ENCODE measurements around the gene GPBAR1. TPM values are rescaled to one million over a fixed set of nuclear protein-coding genes. Genes with fewer than 3 reads are reported as not detected.

The GPBAR1 gene
- total RNA-seq, 4 donors from 2014 or later, result 0.26 to 1.3 (median 0.31) TPM; not detected in 1

DNA sequence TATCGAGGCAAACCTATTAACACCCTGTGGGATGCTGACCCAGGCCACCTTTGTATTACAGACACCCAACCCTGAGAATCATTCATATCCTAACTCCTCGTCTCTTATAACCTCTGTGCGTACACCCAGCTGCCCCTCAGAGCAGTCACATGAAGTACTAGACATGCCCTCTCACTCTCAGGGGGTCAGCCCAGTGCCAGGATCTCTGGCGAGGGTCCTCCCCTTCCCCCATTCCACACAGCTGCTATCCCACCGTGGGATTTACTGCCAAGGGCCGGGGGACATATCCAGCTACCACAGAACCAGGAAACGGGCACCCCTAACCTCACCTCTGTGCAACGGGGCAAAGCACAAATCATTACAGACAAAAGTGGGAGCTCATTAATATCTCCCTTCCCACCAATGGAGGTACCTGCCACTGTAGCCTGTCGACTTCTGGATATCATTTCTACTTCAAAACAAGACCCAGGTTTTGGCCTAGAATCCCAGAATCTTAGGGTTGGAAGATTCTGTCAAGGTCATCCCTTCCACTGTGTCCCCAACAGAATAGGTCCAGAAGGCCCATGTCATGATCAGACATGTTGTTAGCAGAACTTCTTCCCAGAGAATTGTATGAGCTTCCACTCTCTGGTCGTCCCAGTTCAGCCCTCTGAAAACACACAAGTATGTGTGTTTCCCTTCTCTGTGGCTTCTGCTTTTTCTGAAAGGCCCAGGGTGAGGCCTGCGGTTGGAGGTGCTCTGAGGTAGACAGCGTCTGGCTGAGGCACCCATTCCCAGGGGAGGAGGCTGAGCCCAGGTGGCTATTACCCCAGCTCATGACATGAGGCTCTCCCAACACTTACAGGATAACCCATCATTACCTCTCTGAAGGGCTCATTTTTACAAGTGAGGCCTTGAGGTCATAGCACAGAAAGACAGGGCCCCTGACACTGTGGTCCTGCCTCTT lies 29.8 kb downstream of the GPBAR1 start:
- WGBS, 2 donors, result 16 to 24% methylated on average over 7 to 10 of the region's 12 CpGs

GRCh38 chr2:218291318-218292047 lies 30.7 kb downstream of the GPBAR1 start:
- Histone ChIP-seq H3K27me3 (no peaks in the 10 kb centered on the region), H3K4me3 (peak overlapping the region; percentile 65 to 93 (median 79)), H3K4me1 (peaks cover 57 to 93% (median 80%) of the 10 kb centered on the region in 3 donors), H3K36me3 (no peaks in the 10 kb centered on the region), H3K9me3 (no peaks in the 10 kb centered on the region), H3K27ac (peak overlapping the region; percentile 94 to 99 (median 98))
- TF ChIP-seq CTCF (IDR thresholded peaks at IDR 0.05) (no peak), POLR2A (IDR thresholded peaks at IDR 0.05) (peak in 1 of 4 donors; percentile 13)
- DNase-seq, result no peak
- intact Hi-C loops (cut with DNase I), result loop anchor here (5.0 kb wide), 1 partner anchor 106 kb away; the partner anchor contains the start of gene CTDSP1
- 24 to 25% methylated on average over 6 to 8 of the region's 12 CpGs for whole genome bisulfite sequencing, 2 donors

More for the DNA sequence above, 29.8 kb downstream of the GPBAR1 start:
- Histone ChIP-seq H3K36me3 (no peaks in the 10 kb centered on the region), H3K9me3 (no peaks in the 10 kb centered on the region), H3K27ac (peak overlapping the region; percentile 94 to 99 (median 98)), H3K4me3 (peak overlapping the region; percentile 65 to 93 (median 79)), H3K27me3 (no peaks in the 10 kb centered on the region), H3K4me1 (peaks cover 61 to 93% (median 84%) of the 10 kb centered on the region in 3 donors)
- no peak for DNase-seq
- TF ChIP-seq POLR2A (IDR thresholded peaks at IDR 0.05) (no peak), CTCF (IDR thresholded peaks at IDR 0.05) (no peak)
- intact Hi-C loops (cut with DNase I), result loop anchor here (5.0 kb wide), 1 partner anchor 107 kb away; the partner anchor contains the start of gene CTDSP1

- WGBS, 2 donors, result 21 to 29% methylated on average over 7 to 9 of the region's 63 CpGs
- TF ChIP-seq CTCF (IDR thresholded peaks at IDR 0.05) (peak; percentile 57 to 99 (median 97)), POLR2A (IDR thresholded peaks at IDR 0.05) (peak in 3 of 4 donors; percentile 79 to 96 (median 92))
- intact Hi-C loops (cut with DNase I), result loop anchor here (5.0 kb wide), 1 partner anchor 105 kb away; the partner anchor contains the start of gene CTDSP1
Observed at GRCh38 chr2:218292048-218293014, 31.5 kb downstream of the GPBAR1 start, which contains the start of gene TMBIM1. Gene TMBIM1 (minus strand): TSS chr2:218292503. CDS start chr2:218282141, 10,362 bp downstream.

DNA sequence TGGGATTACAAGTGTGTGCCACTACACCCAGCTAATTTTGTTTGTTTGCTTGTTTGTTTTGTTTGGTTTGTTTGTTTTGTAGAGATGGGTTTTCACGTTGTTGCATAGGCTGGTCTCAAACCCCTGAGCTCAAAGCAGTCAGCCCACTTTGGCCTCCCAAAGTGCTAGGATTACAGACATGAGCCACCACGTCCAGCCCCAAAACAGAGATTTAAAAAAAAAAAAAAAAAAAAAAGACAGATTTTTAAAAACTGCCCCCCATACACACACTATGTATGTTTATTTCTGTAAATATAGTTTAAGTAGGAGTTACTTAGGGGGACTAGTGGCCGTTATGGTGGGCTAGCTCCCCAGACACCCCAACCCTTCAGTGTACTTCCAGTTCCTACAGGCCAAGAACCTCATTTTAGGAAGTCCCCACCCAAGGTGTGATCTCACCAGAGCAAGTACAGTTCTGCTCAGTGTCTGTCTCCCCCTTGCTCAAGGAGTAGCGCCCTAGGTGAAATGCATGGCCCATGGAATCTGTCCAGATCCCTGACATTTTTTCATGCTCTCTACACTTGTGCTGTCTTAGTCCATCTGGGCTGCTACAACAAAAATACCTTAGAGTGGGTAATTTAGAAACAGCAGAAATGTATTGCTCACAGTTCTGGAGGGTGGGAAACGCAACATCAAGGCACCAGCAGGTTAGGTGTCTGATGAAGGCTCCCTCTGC lies 33.1 kb downstream of the GPBAR1 start:
- intact Hi-C loops (cut with DNase I), result loop anchor here (5.0 kb wide), 1 partner anchor 103 kb away; the partner anchor contains the start of gene CTDSP1
- no peaks in the 10 kb centered on the region for H3K9me3 ChIP-seq
- H3K4me3 ChIP-seq, result no peak overlapping the region
- TF ChIP-seq CTCF (IDR thresholded peaks at IDR 0.05), result no peak
- no peaks in the 10 kb centered on the region for H3K27me3 ChIP-seq
- H3K4me1 ChIP-seq, result peaks cover 41 to 93% (median 77%) of the 10 kb centered on the region in 3 donors
- H3K36me3 ChIP-seq, result no peaks in the 10 kb centered on the region
- WGBS, 2 donors, result 35 to 50% methylated on average over 5 of the region's 5 CpGs
- peak overlapping the region; percentile 77 to 98 (median 96) for H3K27ac ChIP-seq
- no peak for DNase-seq

More at GRCh38 chr2:218292048-218293014, 31.5 kb downstream of the GPBAR1 start, which contains the start of gene TMBIM1:
- H3K27me3 ChIP-seq, result no peaks in the 10 kb centered on the region
- no peaks in the 10 kb centered on the region for H3K36me3 ChIP-seq
- peak within 1 kb of the TSS; percentile 65 to 93 (median 79) for H3K4me3 ChIP-seq
- peak within 1 kb of the TSS; percentile 94 to 99 (median 98) for H3K27ac ChIP-seq
- no peak for DNase-seq
- no peaks in the 10 kb centered on the region for H3K9me3 ChIP-seq
- peaks cover 52 to 93% (median 81%) of the 10 kb centered on the region in 3 donors for H3K4me1 ChIP-seq

Data from esophagus squamous epithelium (tissue), 5 donors.